NCI-H345 (cell line): ENCODE data around the gene INO80C.
A peak's percentile ranks its signal among the peaks of the same experiment; 100 is the strongest.
"Not testable (repeated sequence)": the region's sequence is repeated elsewhere in the genome, so short reads cannot be mapped to it uniquely, and the experiment has no call there.

Experiments used
- DNase-seq: peaks from one replicate; lab custom pipeline; 2025; lab: John Stamatoyannopoulos, UW

INO80C gene

DNA sequence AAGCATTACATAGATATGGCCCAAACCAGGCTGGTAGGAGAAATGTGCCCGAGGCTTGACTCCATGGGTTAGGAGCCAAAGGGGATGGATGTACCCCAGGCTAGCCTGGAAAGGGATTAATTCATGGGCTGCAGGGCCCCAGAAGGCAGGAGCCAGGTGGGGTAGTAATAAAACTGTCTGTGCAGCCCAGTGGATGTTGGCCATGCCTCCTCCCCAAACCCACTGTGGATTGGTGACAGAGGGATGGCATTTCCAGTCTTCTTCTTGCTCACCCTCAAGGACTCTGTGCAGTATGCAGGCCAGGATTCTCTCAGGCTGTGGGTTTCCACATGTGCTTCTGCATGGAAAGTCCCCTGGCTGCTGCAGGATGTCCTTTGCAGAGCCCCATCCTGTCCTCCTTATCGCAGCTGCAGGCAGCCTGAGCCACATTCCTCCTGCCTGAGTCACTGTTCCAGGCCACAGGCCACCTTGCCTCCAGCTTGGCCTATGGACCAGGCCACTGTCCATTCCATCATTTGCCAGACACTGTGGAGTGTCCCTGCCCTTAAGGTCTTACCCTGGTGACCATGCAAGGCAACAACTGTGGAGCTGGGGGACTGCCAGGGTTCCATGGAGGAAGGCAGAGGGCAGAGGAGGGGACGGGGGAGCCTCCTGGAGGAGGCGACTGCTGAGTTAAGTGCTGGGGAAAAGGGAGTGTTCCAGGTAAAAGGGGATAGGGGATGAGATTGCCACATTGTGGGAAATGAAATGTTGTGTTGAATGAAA, 38.9 kb downstream of the INO80C start:
- DNase-seq = no peak

DNA sequence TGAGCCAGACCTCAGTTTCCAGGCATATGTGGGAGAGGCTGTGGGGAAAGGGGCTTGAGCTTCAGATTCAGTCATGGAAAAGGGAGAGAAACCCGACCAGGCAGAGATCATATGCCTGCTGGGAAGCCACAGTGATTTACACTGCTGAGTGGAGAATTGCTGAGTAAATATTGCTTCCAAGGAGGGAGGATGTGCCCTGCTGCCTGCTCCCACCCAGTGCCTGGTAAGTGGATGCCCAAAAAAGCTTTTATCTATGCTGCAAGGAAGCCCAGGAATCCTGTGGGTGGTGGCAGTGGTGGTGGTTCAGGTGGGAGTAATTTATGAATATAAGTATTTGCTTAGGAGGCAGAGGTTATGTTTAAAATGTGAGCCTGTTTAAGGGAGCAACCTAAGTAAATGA, 39.5 kb downstream of the INO80C start:
- DNase-seq = peak; percentile 57

DNA sequence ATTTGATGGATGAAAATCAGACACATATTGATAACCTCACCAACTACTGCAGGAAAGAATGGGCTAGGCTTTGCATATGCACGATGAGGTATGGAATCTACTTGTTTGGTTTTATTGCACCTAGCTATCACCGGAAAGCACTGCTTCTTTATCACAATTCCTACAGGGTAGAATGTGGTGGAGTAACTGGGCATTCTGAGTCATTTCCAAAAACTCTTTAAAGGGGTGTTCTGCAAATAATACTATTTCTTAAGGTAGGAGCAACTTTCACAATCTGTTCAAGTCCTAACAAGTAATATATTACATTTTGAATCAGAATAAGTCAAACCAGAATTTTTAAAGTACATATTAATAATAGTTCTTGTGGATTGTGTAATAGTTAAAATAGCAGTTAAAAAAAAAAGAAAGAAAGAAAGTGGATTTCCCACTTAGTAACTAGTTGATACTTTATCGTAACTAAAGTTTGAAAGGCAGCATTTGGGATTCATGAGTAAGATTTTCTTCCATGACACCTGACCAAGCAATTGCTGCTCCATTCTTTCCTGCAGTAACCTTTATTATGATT, 40.5 kb downstream of the INO80C start:
- no peak for DNase-seq

DNA sequence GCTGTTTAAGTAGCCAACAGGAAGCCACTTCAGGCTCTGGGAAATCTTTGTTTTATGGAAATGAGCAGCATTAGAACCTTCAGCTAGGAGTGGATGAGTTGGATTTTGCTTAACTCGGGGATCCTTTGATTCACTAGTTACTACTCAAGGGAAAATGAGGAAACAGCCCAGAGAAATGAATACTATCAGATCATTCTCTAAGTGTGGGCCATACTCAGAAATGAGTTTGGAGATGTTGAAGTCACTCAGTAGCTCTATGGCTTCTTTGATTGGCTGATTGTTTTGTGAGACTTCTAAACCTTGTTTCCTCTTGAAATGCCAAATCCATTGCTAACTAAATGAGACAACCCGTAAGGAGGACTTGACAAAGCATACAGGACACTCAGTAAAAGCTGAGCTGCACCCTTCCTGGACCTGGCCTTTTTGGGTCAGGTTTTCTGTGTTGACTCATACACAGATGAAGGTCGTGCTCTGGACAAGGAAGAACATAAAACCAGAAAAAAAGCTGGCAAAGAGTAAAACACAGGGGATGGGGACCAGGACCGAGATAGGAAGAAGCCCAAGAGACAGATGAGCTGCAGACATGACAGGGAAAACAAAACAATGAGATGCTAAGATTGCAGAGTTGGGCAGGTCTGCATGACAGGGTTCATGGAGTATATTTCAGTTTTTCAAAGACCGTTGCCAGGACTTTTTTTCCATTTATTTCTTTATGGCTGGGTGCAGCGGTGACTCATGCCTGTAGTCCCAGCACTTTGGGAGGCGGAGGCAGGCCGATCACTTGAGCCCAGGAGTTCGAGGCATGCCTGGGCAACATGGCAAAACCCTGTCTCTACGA, 41.6 kb downstream of the INO80C start:
- no peak for DNase-seq

DNA sequence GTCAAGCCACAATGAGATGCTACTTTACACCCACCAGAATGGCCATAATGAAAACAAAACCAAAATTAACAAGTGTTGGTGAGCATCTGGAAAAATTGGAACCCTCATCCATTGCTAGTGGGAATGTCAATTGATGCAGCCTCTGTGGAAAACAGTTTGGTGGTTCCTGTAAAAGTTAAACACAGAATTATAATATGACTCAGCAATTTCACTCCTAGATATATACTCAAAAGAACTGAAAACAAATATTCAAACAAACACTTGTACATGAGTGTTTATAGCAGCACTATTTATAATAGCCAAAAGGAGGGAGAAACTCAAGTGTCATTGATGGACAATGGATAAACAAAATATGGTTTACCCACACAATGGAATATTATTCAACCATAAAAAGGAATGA, 43.0 kb downstream of the INO80C start:
- no peak for DNase-seq

DNA sequence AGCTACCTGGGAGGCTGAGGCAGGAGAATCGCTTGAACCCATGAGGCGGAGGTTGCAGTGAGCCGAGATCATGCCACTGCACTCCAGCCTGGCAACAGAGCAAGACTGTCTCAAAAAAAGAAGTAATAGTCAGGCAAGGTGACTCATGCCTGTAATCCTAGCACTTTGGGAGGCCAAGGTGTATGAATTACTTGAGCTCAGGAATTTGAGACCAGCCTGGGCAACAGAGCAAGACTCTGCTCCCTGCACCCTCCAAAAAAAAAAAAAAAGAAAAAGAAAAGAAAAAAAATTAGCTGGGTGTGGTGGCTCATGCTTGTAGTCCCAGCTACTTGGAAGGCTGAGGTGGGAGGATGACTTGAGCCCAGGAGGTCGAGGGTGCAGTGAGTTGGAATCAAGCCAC, 44.7 kb downstream of the INO80C start:
- not testable (repeated sequence) for DNase-seq

DNA sequence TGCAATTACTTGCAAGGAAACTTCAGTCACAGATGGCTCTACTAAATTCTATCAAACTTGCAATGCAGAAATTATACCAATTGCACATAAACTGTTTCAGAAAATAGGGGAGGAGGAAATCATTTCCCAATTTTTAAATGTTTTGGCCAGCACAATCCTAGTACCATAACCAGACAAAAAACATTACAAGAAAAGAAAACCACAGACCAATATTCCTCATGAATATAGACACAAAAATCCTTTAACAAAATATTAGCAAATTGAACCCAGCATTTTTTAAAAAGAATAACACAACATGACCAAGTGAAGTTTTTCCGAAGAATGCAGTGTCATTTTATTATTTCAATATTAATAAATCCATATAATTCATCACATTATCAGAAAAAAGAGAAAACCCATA, 45.8 kb downstream of the INO80C start:
- DNase-seq = no peak

DNA sequence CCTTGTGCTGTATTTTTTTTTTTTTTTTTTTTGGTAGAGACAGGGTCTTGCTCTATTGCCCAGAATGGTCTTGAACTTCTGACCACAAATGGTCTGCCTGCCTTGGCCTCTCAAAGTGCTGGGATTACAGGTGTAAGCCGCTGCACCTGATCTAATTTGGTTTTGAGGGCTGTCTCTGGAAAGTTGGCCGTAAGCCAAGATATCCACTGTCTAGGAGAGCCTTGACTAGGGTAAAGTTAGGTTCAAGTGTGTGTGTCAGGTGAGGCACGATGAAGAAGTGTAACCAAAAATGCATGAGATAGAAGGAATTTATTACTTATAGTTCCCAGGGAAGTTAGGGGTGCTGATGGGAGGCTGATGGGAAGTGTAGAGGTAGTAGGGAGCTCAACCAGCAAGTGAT, 46.7 kb downstream of the INO80C start:
- DNase-seq = no peak

DNA sequence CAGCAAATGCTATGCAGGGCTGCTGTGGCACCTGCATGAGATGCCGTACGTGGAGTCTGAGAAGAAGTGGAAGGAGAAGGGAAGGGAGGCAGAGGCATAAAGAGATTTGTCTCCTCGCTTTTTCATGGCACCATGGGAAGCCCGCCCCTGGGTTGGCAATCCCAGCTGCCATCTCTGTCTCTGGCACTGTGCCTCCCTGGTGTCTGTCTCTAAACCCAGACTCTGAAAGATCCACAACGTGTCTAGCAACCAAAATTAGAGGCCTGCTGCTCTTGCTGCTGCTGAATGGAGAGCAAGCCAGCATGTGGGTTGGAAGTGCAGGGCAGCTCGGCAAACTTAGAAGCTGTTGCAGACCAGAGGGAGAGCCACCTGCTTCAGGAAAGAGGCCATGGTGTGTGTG, 53.1 kb downstream of the INO80C start:
- DNase-seq = no peak

DNA sequence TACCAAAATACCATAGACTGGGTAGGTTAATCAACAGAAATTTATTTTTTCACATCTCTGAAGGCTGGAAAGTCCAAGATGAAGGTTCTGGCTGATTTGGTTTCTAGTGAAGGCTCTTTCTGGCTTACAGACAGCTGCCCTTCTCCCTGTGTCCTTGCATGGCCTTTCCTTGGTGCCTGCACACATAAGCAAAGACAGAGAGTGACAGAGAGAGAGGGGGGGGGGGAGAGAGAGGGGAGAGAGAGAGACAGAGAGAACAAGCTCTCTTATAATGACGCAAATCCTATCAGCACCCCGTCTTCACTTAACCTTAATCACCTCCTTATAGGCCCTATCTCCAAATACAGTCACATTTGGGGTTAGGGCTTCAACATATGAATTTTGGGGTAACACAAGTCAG, 53.9 kb downstream of the INO80C start:
- no peak for DNase-seq

DNA sequence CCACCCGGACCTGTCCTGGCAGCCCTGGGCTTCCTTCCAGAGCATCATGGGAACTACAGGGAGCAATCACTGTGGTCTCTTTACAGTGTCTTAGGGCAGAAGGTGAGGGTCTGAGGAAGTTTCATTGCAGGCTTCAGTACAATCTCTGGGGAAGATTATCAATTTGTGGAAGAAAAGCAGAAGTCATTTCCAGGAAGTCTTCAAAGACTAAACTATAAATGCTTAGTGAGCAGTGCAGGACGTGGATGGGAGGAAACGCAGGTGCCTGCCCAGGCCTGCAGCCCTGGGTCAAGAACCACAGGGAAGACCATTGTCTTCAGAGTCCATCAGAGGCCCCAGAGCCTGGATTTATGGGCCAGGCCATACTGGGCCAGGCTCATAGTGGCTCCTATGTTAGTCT, 54.3 kb downstream of the INO80C start:
- DNase-seq = no peak

DNA sequence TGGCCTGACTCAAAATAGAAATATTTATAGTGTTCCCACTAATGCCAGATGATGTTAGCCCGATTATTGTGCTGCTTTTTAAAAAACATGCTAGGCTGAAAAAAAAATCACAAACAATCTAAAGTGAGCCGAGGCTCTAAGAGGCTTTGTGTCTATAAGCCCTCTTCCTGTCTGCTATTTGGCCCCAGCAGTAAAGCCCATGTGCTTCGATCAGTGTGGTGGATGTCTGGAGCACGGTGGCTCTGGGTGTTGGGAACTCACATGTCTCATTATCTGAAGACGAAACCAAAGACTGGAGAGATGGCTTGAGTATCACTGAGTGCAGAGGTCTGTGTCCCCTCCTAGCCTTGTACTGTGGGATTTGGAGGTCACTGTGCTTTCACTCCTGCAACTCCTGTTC, 55.1 kb downstream of the INO80C start:
- DNase-seq = no peak

DNA sequence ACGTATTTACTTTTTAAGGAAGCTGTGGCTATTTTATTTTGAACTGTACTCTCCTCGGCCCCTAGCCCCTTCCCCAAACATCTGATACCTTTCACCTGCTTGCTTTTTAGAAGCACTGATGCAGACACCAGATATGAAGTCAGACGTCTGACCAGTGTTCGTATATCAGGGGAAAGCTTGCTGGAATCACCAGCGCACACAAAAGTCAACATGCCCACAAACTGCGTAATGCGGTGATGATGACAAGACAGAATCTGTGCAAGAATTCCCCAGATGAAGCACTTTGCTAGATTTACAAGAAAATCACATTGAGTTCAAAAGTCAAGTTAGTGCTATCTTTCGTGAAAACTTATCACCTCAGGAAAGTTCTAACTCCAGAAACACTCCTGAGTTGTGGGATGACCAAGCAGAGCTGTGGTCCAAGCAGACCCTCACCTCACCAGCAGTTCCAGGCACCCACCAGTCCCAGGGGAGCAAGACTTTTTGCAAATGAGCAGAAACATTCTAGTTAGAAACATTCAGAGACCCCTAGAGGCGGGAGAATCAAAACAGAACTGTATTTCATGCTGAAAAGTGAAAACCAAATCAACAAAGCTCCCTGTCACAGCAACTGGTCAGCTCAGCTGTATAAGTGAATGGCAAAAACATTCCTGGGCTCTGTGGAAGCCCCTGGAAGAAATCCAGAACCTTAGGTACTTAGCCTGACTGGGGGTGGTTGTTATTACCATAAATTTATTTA, 55.7 kb downstream of the INO80C start:
- no peak for DNase-seq

DNA sequence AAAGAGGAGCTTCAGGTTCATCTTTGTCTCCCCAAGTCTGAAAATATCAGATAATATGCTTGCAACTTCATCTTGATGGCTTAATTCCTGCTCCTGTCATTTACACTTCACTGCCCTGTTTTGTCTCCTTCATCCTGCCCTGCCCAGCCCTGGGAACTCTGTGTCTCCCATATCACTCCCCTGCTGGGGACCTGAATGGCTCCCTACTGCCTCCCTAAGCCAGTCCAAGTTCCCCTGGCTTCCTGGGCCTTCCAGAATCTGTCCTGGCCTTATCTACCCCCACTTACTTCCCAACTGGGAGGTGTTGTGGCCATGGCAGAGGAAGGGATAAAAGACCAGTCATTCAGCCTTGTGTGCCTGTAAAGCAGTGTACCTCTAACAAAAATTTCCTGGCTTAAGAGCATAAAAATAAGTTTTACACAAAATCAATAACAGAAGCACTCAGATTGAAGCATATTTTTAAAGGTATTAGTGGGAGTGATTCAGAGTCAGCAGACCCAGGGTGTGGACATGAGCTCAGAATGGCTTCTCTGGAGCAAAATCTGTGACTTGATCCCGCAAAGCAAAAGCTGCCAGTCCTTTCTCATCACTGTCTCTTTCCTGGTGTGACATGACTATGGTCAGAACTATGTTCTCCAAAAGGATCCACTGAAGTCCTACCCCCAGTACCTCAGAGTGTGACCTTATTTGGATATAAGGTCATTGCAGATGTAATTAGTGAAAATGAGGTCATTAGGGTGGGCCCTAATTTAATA, 59.1 kb downstream of the INO80C start:
- no peak for DNase-seq

DNA sequence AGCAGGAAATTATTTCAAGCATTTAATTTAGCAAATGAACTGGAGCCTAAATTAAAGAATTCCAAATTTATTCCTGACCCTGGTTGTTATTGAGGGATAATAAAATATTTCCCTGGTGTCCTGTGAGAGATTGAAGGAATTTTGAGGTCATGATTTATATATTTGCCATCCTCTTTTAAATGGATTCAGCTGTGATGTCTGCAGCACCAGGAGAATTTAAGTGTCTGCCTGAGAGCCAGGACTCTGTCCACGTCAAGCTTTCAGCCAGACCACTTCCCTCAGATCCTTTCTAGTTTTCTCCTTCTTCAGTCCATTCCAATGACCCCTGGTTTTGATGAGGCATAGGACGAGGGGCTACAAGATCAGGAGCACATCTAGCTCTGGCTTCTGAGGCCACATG, 59.9 kb downstream of the INO80C start:
- DNase-seq = no peak

DNA sequence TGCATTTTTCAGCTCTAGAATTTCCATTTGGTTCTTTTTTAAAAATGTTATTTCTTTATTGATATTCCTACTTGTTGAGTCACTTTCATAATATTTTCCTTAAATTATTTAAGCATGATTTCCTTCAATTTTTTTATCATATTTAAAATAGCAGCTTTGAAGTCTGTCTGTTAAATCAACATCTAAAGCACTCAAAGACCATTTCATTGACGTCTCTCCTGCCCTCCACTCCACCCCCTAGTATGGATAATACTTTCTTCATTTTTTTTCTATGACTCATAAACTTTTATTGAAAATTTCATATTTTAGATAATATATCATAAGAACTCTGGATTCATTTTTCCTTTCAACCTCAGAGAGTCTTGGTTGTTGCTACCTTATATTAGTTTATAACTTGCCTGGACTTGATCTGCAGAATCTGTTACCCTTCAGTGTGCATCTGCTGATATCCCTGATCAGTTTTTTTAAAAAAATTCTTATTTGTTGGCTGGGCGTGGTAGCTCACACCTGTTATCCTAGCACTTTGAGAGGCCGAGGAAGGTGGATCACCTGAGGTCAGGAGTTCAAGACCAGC, 61.6 kb downstream of the INO80C start:
- DNase-seq = no peak

DNA sequence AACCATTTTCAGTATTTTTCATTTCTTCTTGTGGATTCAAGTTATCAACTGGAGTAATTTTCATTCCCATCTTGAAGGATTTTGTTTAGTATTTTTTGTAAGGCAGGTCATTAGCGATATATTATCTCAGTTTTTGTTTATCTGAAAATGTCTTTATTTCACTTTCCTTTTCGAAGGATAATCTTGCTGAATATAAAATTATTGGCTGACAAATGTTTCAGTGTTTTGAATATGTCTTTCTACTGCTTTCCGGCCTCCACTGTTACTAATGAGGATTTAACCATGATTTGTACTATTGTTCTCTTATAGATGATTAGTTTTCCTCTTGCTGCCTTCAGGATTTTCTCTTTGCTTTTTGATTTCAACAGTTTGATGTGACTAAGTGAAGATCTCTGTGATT, 62.4 kb downstream of the INO80C start:
- DNase-seq = no peak

DNA sequence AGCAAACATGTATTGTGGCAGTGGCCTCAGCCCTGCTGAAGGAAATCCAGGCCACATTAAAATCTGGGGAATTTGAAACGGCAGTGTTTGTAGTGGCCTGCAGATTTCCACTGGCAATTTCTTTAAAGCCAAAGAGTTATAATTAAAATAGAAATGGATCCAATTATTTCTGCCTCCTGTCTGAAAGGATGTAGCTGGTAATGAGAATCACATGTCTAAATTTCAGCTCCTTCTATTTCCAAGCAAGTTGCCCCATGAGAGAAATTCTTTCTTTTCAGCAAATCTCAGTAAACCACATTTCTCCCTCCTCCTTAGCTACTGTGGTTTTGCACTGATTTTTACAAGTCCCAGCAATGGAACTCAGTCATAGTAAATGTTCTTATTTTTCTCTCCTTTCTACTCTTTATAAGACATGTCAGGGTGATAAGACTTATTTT, 65.2 kb downstream of the INO80C start:
- no peak for DNase-seq

DNA sequence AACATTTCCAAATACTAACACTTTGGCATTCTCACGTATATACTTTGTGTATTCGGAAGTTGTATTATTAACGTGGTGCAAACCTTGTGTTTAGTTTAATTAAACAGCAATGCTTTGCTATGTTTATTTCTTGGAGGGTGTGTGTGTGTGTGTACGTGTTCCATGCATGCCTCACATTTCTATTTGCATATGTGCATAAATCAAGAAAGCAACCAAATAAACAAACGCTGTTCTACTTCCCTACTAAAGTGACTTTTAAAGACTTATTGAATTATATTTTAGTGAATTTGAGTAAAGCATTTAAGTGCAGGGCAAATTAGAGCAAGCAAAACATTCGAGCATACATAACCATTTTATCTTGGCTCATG, 66.4 kb downstream of the INO80C start:
- no peak for DNase-seq

DNA sequence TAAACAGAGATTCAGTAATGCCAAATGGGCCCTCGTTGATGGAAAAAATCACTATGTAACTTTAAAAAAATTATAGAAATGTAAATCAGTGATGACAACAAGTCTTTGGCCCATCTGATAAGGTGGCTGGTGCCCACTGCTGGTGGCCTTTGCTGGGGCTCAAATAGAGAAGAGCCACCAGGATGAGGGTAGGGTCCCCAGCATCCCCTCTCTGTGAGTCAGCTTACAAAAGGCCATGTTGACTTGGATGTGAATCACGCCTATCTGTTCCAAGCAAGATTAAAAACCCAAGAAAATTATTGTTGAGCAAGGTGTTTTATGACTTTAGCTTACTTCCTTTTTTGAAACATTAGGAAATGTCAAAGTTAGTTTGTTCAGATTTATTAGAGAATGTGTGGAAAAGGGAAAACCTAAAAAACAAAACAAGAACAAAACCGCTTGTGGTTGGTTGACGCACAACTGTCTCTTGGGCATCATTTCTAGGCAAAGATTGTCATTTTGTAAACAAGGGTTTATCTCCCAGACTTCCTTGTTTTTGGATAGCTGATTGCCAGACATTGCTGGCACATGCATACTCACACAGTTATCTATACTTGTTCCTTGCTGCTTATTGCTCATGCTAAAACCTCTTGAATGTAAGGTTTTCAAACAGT, 66.9 kb downstream of the INO80C start:
- no peak for DNase-seq

DNA sequence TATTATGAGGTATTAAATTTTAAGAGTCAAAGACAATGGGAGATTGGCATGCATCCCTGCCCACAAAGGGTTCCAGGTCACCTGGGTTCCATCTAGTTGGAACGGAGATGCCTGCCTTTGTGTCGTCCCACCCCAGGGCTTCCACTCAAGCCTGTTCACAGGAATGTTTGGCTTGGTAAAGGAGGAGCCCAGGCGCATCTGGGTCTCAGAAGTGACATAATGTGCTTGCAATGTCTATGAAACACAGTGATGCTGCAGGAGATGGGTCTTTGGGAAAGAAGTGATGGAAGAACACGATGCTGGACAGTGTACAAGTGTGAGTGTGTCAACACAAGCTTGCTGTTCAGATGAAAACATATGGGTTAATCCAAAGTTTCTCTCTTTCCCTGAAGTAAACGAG, 71.0 kb downstream of the INO80C start:
- DNase-seq = no peak
